ENCODE data around the gene UBA52. TPM values are rescaled to one million over a fixed set of nuclear protein-coding genes. Genes with fewer than 3 reads are reported as not detected.

The UBA52 gene
- total and polyA plus RNA-seq, 2 of the 13 experiments (the other 11 are each of a cell fraction or from before 2014, with no cell fraction given) = 959 to 1,782 TPM

GRCh38 chr19:18610556-18611326 lies 39.1 kb downstream of the UBA52 start (continued):
- TF ChIP-seq SAP130 (CRISPR knock-in tag; IDR thresholded peaks at IDR 0.05; ENCODE audit: low read depth) (peak; percentile 84), ZNF646 (CRISPR knock-in tag; IDR thresholded peaks at IDR 0.05) (0 out of 2 replicates have a peak, but pooled peaks have one; percentile 52), IKZF5 (CRISPR knock-in tag; IDR thresholded peaks at IDR 0.05) (peak; percentile 44), ZNF253 (CRISPR knock-in tag; IDR thresholded peaks at IDR 0.05; ENCODE audit: borderline replicate concordance) (0 out of 2 replicates have a peak, but pooled peaks have one; percentile 24), ZSCAN29 (CRISPR knock-in tag; conservative IDR thresholded peaks at IDR 0.05) (no peak), ZNF232 (CRISPR knock-in tag; IDR thresholded peaks at IDR 0.05; ENCODE audit: borderline replicate concordance) (peak; percentile 53; the same call in 1 of the 2 replicates), TAF1 (CRISPR knock-in tag; IDR thresholded peaks at IDR 0.05) (peak; percentile 6; the same call in 1 of the 2 replicates), ZNF710 (CRISPR knock-in tag; IDR thresholded peaks at IDR 0.05; ENCODE audit: borderline replicate concordance) (peak; percentile 79), ZBTB7A (CRISPR knock-in tag; IDR thresholded peaks at IDR 0.05) (peak; percentile 56; the same call in 1 of the 2 replicates), ZBTB26 (CRISPR knock-in tag; IDR thresholded peaks at IDR 0.05; ENCODE audit: borderline replicate concordance) (no peak), MTA1 (CRISPR knock-in tag; IDR thresholded peaks at IDR 0.05; ENCODE audit: borderline replicate concordance) (peak; percentile 91), ZNF362 (CRISPR knock-in tag; IDR thresholded peaks at IDR 0.05; ENCODE audit: borderline replicate concordance) (no peak), ZNF557 (CRISPR knock-in tag; IDR thresholded peaks at IDR 0.05) (no peak), DR1 (CRISPR knock-in tag; IDR thresholded peaks at IDR 0.05) (no peak), SOX5 (CRISPR knock-in tag; IDR thresholded peaks at IDR 0.05; ENCODE audit: borderline replicate concordance) (peak; percentile 60; the same call in 1 of the 2 replicates), ZNF740 (CRISPR knock-in tag; IDR thresholded peaks at IDR 0.05) (peak; percentile 94)
